Measurements from ENCODE around the gene LRRC10B.

Gene LRRC10B

DNA sequence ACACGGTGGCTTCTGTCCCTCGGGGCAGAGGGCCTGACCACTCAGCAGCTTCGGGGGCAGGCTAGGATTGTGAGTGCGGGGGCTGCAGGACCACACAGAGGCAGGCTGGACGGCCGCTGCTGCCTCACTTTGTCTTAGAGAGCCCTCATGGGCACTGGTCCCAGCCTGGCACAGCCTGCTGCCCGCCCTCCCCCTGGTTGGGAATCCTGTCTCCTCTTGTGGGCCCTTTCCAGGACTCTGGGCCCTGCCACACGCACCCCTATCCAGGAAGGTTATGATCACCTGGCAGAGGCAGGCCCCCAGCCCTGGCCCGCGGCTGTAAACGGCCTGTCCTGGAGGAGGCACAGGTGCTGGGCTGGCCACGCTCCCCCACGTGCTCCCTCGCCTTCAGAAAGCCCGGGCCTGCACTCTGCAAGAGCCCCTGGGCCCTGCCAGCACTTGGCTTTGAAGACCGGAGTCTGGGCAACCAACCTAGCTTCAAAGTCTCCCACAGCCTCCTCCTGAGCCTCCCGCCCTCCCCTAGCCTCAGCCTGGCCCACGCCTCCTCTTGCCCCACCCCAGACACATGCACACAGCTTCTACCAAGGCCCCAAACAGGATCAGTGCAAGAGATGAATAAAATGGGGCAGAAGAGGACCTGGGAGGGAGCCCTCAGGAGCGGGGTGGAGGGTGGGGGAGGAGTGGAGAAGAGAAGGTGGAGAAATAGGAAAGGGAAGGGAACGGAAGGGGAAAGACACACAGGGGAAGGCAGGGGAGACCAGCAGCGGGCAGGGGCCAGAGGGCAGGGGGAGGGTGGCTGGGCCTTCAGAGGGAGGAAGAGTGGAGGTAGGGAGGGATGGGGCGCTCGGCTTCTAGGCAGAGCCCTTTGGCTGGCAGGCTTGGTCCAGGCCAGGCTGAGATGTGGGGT is 41.4 kb downstream of the LRRC10B start:
- Mint-ChIP-seq H3K27ac (no peak overlapping the region), H3K4me1 (ENCODE audit: low read depth) (peaks cover 10% of the 10 kb centered on the region), H3K36me3 (ENCODE audit: low read depth) (no peaks in the 10 kb centered on the region), H3K9me3 (no peaks in the 10 kb centered on the region), H3K4me3 (no peak overlapping the region), H3K27me3 (peaks cover 53% of the 10 kb centered on the region)
- DNase-seq: no peak

DNA sequence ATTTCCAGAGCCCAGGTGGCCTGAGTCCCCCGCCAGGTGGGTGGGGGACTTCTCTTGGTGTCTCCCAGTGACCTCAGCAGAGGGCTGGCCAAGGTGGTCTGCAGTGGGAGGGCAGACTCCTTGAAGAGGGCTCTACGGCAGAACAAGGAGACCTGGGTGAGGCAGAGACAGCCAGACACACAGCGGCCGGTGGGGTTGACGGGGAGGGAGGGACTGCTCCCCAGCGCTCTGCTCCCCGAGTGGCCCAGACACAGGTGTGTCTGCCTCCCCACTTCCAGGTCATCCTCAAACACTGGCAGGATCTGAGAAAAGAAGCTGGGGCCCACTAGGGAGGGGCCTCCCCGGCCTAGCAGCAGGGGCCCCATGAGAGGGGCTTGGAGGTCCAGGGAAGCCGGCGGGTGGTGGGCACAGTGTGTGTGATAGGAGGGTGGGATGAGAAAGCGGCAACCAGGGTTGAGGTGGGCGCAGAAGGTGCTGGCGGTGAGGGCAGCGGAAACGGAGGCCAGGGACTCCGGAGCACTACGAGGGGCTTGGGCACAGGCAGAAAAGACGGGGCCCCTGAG is 42.2 kb downstream of the LRRC10B start:
- Mint-ChIP-seq H3K4me3 (no peak overlapping the region), H3K4me1 (ENCODE audit: low read depth) (peaks cover 13% of the 10 kb centered on the region), H3K27me3 (peaks cover 52% of the 10 kb centered on the region), H3K36me3 (ENCODE audit: low read depth) (no peaks in the 10 kb centered on the region), H3K9me3 (no peaks in the 10 kb centered on the region), H3K27ac (no peak overlapping the region)
- DNase-seq: no peak

DNA sequence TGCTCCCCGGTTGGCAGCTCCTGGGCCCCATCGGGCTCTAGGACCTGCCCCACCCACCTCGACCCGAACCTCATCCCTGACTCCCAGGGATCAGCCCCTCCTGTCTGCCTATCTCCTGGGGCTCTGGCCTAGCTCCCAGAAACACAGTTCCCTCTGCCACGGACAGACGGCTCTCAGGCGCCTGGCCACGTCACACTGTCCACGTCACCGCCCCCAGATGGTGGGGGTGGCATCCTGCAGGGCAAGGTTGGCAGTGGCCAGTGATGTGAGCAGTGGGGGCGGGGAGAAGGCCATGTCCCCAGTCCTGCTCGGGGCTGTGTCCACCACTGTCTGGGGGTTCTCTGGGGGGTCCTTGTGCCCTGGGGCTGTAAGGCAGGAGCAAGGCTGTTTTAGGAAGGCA is 43.1 kb downstream of the LRRC10B start:
- Mint-ChIP-seq H3K4me3 (no peak overlapping the region), H3K27ac (no peak overlapping the region), H3K4me1 (ENCODE audit: low read depth) (peaks cover 14% of the 10 kb centered on the region), H3K9me3 (no peaks in the 10 kb centered on the region), H3K36me3 (ENCODE audit: low read depth) (no peaks in the 10 kb centered on the region), H3K27me3 (peaks cover 61% of the 10 kb centered on the region)
- DNase-seq: no peak

DNA sequence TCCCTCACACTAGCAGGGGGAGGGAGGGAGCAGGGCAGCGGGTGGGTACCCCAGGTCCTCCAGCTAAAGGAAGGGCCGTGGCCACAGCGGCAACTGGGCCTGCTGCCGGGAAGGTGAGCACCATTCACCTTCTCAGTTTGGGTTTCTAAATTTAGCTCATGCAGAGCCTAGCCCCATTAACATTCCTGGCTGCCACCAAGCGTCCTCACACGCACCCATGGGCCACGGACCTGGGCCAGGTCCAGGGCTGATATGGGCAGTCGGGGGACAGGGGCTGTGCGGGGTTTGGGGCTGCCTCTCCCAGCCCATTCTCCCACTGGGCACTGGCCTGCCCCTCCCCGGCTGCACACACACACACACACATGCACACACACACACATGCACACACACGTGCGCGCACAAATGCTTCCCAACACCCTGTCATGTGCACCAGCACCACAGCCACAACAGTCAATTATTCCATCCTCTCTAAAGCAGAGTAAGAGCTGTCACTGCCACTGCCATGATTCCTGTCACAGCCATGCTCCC is 43.6 kb downstream of the LRRC10B start:
- H3K27ac Mint-ChIP-seq: no peak overlapping the region
- no peak for DNase-seq
- peaks cover 14% of the 10 kb centered on the region for H3K4me1 Mint-ChIP-seq (ENCODE audit: low read depth)
- no peaks in the 10 kb centered on the region for H3K9me3 Mint-ChIP-seq
- H3K36me3 Mint-ChIP-seq (ENCODE audit: low read depth): no peaks in the 10 kb centered on the region
- no peak overlapping the region for H3K4me3 Mint-ChIP-seq
- H3K27me3 Mint-ChIP-seq: peaks cover 63% of the 10 kb centered on the region

DNA sequence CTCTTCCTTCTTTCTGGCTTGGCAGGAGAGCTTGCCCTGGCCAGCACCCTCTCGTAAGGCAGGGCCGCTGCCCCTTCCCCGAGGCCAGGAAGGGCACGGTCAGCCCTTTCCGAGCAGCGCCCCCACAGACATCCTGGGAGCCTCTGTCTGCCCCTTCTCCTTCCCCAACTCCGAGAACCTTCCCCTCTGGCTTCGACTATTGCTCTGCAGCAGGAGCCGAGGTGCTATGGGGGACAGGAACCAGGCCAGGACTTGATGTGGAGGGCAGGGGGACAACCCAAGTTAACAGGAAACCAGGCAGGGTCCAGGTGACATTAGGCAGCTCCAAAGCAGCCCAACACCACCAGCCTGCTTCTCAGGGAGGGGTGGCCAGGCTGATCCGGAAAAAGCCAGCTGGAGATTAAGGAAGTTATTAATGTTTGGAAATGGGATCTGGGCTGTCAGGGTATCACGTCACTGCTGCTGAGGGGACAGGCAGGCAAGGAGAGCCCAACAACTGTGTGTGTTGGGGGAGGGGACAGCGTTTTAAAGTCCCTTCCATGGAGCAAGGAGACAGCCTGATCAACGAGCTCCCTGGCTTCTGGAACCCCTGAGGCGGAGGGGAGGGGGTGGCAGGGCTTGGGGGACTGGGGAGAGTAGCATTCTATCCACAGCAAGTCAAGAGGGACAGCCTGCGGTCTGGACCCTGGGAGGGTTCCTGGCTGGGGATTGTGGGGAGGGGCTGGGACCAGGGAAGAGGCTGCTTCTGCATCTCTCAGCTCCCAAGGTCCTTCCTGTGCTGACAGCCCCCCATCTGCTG is 45.0 kb downstream of the LRRC10B start:
- H3K27me3 Mint-ChIP-seq: peaks cover 73% of the 10 kb centered on the region

DNA sequence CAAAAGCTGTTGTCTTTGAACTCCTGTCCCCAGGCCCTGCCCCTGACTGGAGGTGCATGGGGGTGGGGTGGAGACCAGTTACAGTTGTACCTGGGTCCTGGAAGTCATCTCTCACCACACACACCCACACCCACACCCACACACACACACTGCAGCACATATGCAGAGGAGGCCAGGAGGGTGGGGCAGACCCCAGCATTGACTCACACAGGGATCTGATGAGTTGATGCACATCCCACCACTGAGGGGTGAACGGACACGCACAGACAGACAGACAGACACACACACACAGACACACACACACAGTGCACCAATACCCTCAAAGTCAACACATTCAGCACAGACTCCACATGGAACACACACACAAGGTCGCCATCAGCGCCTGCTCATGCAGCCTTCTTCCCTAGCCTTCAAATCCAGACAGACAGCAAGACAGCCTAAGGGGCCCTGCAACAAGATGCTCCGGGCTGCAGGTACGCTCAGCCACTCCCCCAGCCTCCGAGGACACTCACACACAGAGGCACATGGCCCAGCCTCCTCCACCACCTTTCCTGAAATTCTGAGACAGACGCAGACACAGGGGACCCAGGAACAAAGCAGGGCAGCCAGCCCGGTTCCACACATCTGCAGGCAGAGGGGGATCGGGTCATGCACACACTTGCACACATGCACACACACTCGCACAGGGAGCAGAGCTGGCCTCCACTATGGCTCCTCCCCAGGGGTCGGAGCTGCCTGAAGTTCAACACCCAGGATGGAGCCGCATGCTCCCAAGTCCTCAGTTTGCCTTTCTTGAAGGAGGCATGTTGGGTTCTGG is 45.8 kb downstream of the LRRC10B start:
- H3K9me3 Mint-ChIP-seq: no peaks in the 10 kb centered on the region
- no peaks in the 10 kb centered on the region for H3K36me3 Mint-ChIP-seq (ENCODE audit: low read depth)
- H3K4me1 Mint-ChIP-seq (ENCODE audit: low read depth): peaks cover 14% of the 10 kb centered on the region
- DNase-seq: no peak
- H3K27ac Mint-ChIP-seq: no peak overlapping the region
- no peak overlapping the region for H3K4me3 Mint-ChIP-seq
- peaks cover 75% of the 10 kb centered on the region for H3K27me3 Mint-ChIP-seq

More for the DNA sequence above, 45.0 kb downstream of the LRRC10B start:
- DNase-seq: no peak
- Mint-ChIP-seq H3K4me3 (no peak overlapping the region), H3K4me1 (ENCODE audit: low read depth) (peaks cover 14% of the 10 kb centered on the region), H3K36me3 (ENCODE audit: low read depth) (no peaks in the 10 kb centered on the region), H3K9me3 (no peaks in the 10 kb centered on the region), H3K27ac (no peak overlapping the region)

DNA sequence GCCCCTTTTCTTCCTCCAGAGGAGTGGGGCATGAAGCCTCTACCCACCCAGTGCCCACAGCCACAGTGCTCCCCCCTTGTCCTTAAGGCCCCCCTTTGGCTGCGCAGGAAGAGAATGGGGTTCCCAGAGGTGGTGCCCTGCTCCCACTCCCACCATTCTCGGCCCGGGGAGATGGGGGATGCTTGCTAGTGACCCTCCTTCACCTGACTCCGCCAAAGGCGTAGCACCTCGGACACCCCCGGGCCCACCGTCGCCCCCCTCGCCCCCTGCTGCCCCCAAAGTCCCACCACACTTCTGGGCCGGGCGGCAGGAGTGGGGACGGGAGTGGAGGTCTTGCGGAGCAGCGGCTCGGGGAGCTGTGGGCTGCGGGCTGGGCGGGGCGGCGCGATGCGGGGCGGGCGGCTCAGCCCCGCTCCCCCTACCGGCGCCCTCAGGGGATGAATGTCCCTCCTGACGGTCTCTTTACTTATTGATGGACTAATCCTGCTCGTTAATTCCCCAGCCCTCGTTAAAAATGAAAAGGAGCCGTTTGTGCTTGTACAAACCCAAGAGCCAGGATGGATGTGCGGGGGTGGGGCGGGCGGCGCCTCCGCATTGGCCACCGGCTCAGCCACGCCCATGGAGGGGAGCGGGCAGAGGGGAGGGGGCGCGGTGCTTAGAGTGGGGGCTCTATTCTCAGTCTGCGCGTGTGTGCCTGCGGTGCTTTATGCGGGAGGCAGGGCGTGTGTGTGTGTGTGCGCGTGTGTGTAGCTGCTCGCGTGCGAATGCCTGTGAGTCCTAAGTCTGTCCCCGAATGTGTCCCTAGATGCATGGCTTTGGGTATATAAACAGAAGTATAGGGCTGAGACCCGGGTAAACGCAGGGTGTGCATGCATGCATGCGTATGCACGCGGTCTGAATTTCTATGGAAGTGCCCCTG is 46.8 kb downstream of the LRRC10B start:
- Mint-ChIP-seq H3K27me3 (peaks cover 83% of the 10 kb centered on the region), H3K36me3 (ENCODE audit: low read depth) (no peaks in the 10 kb centered on the region), H3K4me1 (ENCODE audit: low read depth) (peaks cover 14% of the 10 kb centered on the region), H3K9me3 (no peaks in the 10 kb centered on the region), H3K27ac (no peak overlapping the region), H3K4me3 (no peak overlapping the region)
- no peak for DNase-seq

DNA sequence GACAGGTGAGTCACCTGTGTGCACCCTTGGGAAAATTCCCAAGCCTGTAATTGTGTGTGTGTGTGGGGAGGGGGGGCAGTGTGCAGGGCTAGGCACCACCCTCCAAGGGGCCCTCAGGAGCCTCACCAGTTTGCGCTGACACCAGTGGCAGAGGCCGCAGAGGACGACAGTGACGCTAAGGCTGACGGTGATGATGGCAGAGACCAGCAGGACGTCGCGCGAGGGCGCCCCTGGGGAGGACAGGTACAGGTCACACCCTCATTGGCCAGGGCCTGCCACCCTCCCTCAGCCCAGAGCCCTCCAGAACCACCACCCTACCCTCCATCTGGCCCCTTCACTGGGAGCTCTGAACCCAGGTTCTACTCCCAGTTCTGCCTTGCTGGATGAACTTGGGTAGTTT is 47.4 kb downstream of the LRRC10B start:
- no peak for DNase-seq
- Mint-ChIP-seq H3K27ac (no peak overlapping the region), H3K4me3 (no peak overlapping the region), H3K9me3 (no peaks in the 10 kb centered on the region), H3K27me3 (peaks cover 81% of the 10 kb centered on the region), H3K36me3 (ENCODE audit: low read depth) (no peaks in the 10 kb centered on the region), H3K4me1 (ENCODE audit: low read depth) (peaks cover 14% of the 10 kb centered on the region)

DNA sequence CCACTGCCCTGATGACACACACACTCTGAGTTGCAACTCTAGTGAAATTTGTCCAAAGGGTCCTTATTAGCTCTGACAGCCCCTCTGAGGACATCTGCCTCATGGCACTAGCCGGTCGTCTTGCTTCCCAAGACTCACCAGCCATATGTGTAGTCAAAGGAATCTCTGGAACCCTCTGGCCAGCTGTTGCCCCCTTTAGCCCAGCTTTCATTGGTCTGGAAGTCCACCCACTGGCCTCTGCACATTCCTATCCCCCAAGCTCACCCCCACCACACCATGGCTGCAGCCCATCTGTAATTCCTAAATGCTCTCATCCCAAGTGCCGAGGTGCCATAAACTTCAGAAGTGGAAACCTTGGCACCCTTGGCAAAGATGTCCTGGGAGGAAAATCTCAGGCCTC is 48.1 kb downstream of the LRRC10B start:
- Mint-ChIP-seq H3K9me3 (no peaks in the 10 kb centered on the region), H3K27me3 (peaks cover 76% of the 10 kb centered on the region), H3K36me3 (ENCODE audit: low read depth) (no peaks in the 10 kb centered on the region), H3K27ac (no peak overlapping the region), H3K4me1 (ENCODE audit: low read depth) (peaks cover 14% of the 10 kb centered on the region), H3K4me3 (no peak overlapping the region)
- no peak for DNase-seq
